Psoas muscle (tissue), 8 donors: Measurements from ENCODE around the gene EIF5B. TPM values are rescaled to one million over a fixed set of nuclear protein-coding genes. Genes with fewer than 3 reads are reported as not detected.

Source experiments
- ATAC-seq, 4 donors: fragments of 200-7000 bp; cut with Tn5 transposase; one replicate each; pipeline ENCODE4 v1.9.1; 2020; ENCODE audit warnings: moderate library complexity in 3 of 4, mild to moderate bottlenecking in 2 of 4
- DNase-seq, 2 donors: peaks; one replicate each; pipeline ENCODE4 v3.0.0-alpha.2; 2020
- H3K27ac ChIP-seq: fragments of 200-600 bp; one replicate; pipeline ENCODE4 v1.8.0; 2022
- H3K27me3 ChIP-seq, 3 donors: fragments of 200-600 bp in 1 of 3; one replicate each; pipeline versions ENCODE4 v1.6.1 to v1.8.0; 2013 to 2022; ENCODE audit warnings: low read length in 2 of 3, mild to moderate bottlenecking in 2 of 3, moderate library complexity in 1 of 3; ENCODE audit not compliant: insufficient read depth in 3 of 3
- H3K36me3 ChIP-seq, 2 donors: fragments of 200-600 bp in 1 of 2; one replicate each; pipeline versions ENCODE4 v1.6.1 to v1.8.0; 2013 to 2022; ENCODE audit warnings: low read depth in 1 of 2, mild to moderate bottlenecking in 1 of 2, moderate library complexity in 1 of 2; ENCODE audit not compliant: insufficient read depth in 1 of 2
- H3K4me1 ChIP-seq: fragments of 200-600 bp; one replicate; pipeline ENCODE4 v1.8.0; 2022
- H3K4me3 ChIP-seq: fragments of 200-600 bp; one replicate; pipeline ENCODE4 v1.8.0; 2022; ENCODE audit warnings: mild to moderate bottlenecking
- H3K9me3 ChIP-seq: fragments of 200-600 bp; one replicate; pipeline ENCODE4 v1.8.0; 2022
- CTCF ChIP-seq: fragments of 200-600 bp; IDR thresholded peaks from one replicate; pipeline ENCODE4 v1.8.0; 2022; ENCODE audit warnings: antibody characterized with exemption
- WGBS, 3 donors: extraction: QIAGEN DNeasy Blood & Tissue Kit; methylation state at CpG; one replicate each; pipeline versions ENCODE4 v1.1.6 to v1.1.7; 2013; 5-methylcytosine and 5-hydroxymethylcytosine counted together
- intact Hi-C, 2 donors: fragments of 100-400 bp; cut with DNase I; formaldehyde crosslinking; loops; one replicate each; pipeline versions ENCODE4 v1.11.0 to v1.14.2; 2022
- polyA plus RNA-seq, 3 donors: library from polyadenylated mRNA; stranded (reverse); fragments of 200-250 nt; gene quantifications; one replicate each; pipeline ENCODE4 v1.2.3, GENCODE V29; 2013
- total RNA-seq, 4 donors: library from RNA; stranded (reverse); fragmentation: NEBNext Ultra II Directional in 2 of 4; extraction: Animal tissue kit (Norgen Biotek cat#: 25700) in 2 of 4; gene quantifications; one replicate each; pipeline versions ENCODE4 v1.2.1 to v1.2.4, GENCODE V29; 2021 to 2023
- donor health status: healthy with polysubstance abuse.
- donor health status: DM: no; HTN: no; CAD: no; lungs with moderate emphysema.
- donor health status: Bipolar disorder and iron deficiency.
- donor health status: healthy.
- donor health status: DM: yes; HTN: yes; CAD: no.
- donor health status: DM: no; HTN: no; CAD: no.
- donor health status: DM: no; HTN: no; CAD: no.
- donor health status: DM: yes; HTN: yes; CAD: no.

The EIF5B gene
- total and polyA plus RNA-seq, 7 donors, result 54.2 to 117 (median 81.0) TPM

- no peak overlapping the region for H3K4me3 ChIP-seq
- ATAC-seq (peak; percentile 30 to 72 (median 52)), DNase-seq (no peak)
- no peaks in the 10 kb centered on the region for H3K27me3 ChIP-seq
- intact Hi-C loops, result loop anchor here in 1 of 2 donors (5.0 kb wide), 1 partner anchor 60 kb away; no protein-coding TSS in a partner anchor
- WGBS, 3 donors, result 40 to 52% (median 49%) methylated on average over 3 of the region's 3 CpGs
- H3K4me1 ChIP-seq, result peaks cover 16% of the 10 kb centered on the region
- no peak for TF ChIP-seq CTCF
- H3K36me3 ChIP-seq, result peaks cover 6 to 92% of the 10 kb centered on the region in 2 donors
- no peaks in the 10 kb centered on the region for H3K9me3 ChIP-seq
- no peak overlapping the region for H3K27ac ChIP-seq
These were observed 85.4 kb downstream of the EIF5B start for GRCh38 chr2:99422599-99422998.

- DNase-seq, result no peak
- no peak for TF ChIP-seq CTCF
- Histone ChIP-seq H3K36me3 (peaks cover 6 to 92% of the 10 kb centered on the region in 2 donors), H3K4me3 (no peak overlapping the region), H3K27ac (no peak overlapping the region), H3K9me3 (no peaks in the 10 kb centered on the region), H3K4me1 (peaks cover 16% of the 10 kb centered on the region), H3K27me3 (no peaks in the 10 kb centered on the region)
- no peak for ATAC-seq
- intact Hi-C loops, result loop anchor here in 1 of 2 donors (5.0 kb wide), 1 partner anchor 58 kb away; no protein-coding TSS in a partner anchor
These were observed 87.2 kb downstream of the EIF5B start for GRCh38 chr2:99424371-99424770.

GRCh38 chr2:99425022-99425421, 87.8 kb downstream of the EIF5B start:
- no peak for TF ChIP-seq CTCF
- intact Hi-C loops, result no loop called here
- Histone ChIP-seq H3K27ac (no peak overlapping the region), H3K4me3 (no peak overlapping the region), H3K9me3 (no peaks in the 10 kb centered on the region), H3K36me3 (peaks cover 5 to 92% of the 10 kb centered on the region in 2 donors), H3K4me1 (peaks cover 16% of the 10 kb centered on the region), H3K27me3 (no peaks in the 10 kb centered on the region)
- no peak for DNase-seq
- 35 to 53% (median 43%) methylated on average over 2 of the region's 2 CpGs for WGBS, 3 donors
- peak in 1 of 4 donors; percentile 40 for ATAC-seq

GRCh38 chr2:99430614-99431291, 93.6 kb downstream of the EIF5B start:
- ATAC-seq, result no peak
- Histone ChIP-seq H3K4me1 (no peaks in the 10 kb centered on the region), H3K36me3 (peaks cover 2 to 78% of the 10 kb centered on the region in 2 donors), H3K27ac (no peak overlapping the region), H3K9me3 (no peaks in the 10 kb centered on the region), H3K4me3 (no peak overlapping the region), H3K27me3 (no peaks in the 10 kb centered on the region)
- DNase-seq, result no peak
- no peak for TF ChIP-seq CTCF
- WGBS, 3 donors, result 61 to 75% (median 65%) methylated on average over 4 of the region's 4 CpGs
- intact Hi-C loops, result no loop called here
